GM19397 (cell line): ENCODE data around the gene RBM48.
"Not testable (repeated sequence)": the region's sequence is repeated elsewhere in the genome, so short reads cannot be mapped to it uniquely, and the experiment has no call there.

Experiments used
- ATAC-seq: cut with Tn5 transposase; IDR thresholded peaks from one replicate; pipeline ENCODE4 v1.9.1; 2021; ENCODE audit warnings: mild to moderate bottlenecking, moderate library complexity; ENCODE audit not compliant: unreplicated experiment

RBM48 gene

DNA sequence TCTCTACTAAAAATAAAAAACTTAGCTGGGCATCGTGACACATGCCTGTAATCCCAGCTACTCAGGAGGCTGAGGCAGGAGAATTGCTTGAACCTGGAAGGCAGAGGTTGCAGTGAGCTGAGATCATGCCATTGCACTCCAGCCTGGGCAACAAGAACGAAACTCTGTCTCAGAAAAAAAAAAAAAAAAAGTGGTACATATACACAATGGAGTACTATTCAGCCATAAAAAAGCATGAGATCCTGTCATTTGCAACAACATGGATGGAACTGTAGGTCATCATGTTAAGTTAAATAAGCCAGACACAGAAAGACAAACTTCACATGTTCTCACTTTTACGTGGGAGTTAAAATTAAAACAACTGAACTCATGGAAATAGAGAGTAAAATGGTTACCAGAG lies 14.9 kb downstream of the RBM48 start:
- ATAC-seq = not testable (repeated sequence)

DNA sequence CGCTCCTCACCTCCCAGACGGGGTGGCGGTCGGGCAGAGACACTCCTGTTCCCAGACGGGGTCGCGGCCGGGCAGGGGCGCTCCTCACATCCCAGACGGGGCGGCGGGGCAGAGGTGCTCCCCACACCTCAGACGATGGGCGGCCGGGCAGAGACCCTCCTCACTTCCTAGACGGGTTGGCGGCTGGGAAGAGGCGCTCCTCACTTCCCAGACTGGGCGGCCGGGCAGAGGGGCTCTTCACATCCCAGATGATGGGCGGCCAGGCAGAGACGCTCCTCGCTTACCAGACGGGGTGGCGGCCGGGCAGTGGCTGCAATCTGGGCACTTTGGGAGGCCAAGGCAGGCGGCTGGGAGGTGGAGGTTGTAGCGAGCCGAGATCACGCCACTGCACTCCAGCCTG lies 16.5 kb downstream of the RBM48 start:
- ATAC-seq = not testable (repeated sequence)

DNA sequence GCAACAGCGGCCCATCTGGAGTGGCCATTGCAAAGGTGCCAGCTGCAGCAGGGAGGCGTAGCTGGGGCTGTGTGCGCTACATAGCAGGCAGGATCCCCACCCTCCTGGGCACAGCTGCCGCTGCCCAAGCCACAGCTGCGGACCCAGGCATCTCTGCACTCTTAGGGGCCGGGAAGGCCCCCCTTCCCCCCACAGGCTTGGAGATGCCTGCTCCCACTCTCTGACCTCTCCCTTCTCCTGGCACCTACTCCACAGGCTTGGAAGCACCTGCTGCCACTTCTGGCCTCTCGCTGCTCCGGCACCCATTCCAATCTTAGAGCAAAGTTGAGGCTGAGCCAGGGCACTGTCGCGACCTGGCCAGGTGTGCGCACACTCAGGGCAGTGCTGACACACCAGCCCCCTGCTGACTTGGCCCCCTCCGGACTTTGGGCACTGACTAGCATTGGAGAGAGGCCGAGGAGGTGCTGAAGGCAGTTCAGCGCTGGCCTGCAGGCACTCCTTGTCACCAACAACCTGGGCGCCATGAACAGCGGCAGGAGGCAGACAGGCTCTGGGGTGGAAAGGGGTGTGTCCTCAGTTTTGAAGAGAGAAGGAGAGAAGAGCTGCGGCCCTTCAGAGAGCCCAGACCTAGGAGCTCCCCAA lies 18.4 kb downstream of the RBM48 start:
- ATAC-seq = no peak

DNA sequence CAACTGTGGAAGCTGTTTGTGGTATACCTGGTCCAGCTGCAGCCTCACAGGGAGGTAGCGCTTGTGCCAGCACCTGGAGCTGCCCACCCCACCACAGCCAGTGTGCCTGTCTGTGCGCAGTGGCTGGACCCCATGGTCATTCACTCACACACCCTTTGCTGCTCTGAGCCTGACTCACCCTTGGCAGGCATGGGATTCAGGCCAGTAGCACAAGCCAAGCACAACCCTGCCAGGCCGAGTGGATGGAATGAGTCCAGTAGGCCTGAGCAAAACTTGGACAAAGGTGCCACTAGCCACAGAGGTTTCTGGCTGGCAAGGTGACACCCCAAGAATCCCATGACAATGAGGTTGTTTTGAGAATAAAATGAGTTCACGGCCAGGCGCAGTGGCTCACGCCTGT lies 19.0 kb downstream of the RBM48 start:
- ATAC-seq = no peak

DNA sequence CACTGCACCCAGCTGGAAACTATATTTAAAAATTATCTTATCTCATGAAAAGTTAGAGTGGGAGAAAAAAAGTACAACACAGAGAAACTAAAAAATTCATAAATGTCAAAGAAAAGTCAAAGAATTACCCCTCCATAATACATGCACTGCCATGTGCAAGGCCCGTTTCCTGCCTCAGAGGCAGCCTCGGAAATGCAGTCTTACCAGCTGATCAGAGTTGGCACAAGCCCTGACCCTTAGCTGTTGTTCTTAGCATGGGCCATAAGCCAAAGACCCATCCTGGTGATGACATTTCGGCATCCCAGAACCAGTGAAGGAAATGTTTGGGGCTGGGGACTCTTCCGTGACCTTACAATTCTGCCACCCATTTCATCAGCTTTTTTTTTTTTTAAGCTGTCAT lies 21.6 kb downstream of the RBM48 start:
- ATAC-seq = no peak

DNA sequence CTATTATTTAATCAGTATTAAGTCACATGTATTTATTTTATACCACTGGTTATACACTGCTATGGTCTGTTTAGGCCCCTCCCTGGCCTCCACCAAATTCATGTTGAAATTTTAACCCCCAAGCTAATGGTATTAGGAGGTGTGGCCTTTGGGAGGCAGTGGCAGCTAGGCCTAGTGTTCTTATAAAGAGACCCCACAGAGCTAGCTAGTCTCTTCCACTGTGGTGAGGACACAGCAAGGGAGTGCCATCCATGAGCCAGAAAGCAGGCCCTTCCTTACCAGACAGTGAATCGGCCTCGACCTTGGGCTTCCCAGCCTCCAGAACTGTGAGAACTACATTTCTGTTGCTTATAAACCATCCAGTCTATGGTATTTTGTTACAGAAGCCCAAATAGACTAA lies 28.7 kb downstream of the RBM48 start:
- no peak for ATAC-seq

DNA sequence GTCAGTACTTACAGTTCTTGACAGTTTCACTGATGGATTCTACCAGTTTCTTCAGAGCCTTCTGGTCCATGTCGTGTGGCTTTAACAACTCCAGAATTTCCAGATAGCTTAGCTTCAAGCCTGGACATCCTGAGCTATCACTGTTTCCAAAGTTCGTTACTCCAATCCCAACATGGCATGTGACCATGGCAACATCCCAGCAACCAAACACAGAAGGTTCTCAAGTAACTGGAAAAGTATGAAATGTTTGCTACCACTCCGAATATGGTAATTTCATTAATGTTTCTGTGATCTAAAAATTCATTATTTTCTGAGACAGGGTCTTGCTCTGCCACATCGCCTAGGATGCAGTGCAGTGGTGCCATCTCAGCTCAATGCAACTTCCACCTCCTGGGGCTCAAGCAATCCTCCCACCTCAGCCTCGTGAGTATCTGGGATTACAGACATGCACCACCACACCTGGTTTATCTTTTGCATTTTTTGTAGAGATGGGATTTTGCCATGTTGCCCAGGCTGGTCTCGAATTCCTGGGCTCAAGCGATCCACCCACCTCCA lies 29.3 kb downstream of the RBM48 start:
- ATAC-seq = no peak

DNA sequence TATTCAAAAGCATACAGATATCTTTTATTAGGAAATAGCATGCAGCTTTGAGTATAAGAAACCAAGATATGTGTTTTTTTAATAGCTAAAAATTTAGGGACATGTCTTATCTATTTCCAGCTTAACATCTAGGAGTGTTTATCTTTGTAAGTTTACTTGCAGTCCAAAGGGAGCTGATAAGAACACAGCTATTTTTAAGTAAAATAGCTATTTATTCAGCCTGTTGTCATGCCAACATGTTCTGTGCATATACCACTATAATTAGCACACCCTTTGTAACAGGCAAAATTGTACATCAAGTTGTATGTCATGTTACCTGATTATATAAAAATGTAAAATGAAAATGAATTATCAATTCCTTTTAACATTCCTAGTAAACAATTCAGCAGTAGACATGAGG lies 32.0 kb downstream of the RBM48 start:
- no peak for ATAC-seq

DNA sequence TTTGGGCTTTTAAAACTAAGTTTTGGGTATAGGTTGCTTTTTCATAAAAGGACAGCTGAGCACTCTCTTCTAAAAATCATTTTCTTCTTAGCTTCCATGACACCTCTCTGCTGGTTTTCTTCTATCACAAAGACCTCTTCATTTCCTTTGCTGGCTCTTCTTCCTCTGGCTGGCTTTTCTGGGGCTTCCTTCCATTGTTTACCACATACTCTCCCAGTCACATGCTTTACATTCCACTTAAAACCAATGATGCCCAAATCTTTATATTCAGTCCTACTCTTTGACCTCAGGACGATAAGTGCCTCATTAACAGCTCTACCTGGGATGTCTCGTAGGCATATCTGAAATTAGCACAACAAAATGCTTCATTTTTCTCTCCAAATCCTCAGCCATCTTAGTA lies 34.8 kb downstream of the RBM48 start:
- ATAC-seq = no peak

DNA sequence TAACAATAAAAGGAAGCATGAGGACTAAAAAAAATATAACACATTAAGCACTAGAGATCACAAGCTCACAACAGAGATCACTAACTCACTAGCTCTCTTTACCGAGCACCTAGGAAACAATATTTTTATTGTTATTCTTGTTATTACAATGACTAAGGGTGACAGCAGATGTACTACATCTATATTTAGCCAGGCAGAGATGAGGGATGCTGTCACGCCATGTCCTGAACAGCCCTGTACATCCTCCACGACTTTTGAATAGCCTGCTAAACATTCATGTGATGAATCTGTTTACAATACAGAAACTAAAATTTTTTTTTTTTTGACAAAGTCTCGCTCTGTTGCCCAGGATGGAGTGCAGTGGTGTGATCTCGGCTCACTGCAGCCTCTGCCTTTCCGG lies 38.9 kb downstream of the RBM48 start:
- ATAC-seq = no peak

DNA sequence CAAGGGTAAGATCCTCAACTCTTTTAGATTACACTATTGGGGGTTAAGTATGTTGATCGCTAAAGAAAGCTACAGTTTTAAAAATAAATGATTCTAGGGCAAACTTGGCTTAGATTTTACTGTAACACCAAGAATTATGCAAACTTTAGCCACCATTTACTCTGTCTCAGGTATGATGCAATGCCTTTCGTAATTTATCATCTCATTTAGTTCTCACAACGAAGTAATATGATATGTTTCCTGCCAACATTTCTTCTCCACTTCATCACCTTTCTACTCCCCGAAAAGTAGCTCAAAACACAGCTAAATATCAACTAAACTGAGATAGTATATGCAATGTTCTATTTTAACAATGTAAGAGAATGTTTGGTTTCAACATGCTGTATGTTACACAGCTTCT lies 40.5 kb downstream of the RBM48 start:
- ATAC-seq = no peak

DNA sequence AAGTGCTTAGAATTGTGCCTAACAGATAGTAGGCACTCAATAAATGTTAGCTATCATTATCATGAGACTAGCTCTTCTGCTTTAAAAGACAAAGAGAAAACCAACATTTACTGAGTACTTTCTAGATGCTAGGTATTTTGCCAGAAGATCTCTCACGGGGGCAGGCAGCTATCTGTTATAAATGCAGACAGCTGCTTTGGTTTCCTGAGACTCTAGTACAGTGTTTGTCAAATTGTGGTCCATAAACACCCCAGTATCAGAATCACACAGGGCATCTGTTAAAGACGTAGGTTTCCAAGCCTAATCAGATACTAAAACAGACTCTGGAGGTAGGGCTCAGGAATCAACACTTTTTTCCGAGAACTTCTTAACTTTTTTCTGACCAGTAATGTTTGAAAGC lies 47.7 kb downstream of the RBM48 start:
- ATAC-seq = no peak

DNA sequence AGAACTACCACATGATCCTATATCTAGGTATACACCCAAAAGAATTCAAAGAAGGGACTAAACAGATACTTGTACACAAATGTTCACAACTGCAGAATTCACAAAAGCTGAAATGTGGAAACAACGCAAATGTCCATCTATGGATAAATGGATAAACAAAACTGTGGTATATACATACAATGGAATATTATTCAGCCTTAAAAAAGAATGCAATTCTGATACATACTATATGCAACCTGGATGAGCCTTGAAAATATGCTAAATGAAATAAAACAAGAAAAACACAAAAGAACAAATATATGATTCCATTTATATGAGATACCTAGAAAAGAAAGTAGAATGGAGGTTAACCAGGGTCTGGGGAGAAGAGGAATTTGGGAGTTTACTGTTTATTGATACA lies 54.4 kb downstream of the RBM48 start:
- no peak for ATAC-seq

DNA sequence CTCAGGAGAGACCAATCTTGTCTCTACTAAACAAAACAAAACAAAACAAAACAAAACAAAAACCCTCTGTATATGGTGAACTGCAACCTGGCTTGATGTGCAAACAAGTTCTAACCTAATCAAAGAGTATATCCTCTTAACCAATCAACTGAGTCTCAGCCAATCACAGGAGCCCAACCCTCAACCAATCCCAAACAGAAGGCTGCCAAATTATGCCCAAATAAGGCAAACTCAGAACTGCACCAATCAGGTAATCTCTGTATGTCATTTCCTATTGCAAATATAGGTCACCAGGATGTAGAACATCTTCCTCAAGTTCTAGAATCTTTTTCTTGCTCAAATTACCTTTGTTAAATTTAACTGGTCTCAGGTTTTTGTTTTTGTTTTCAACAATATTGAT lies 56.4 kb downstream of the RBM48 start:
- no peak for ATAC-seq

DNA sequence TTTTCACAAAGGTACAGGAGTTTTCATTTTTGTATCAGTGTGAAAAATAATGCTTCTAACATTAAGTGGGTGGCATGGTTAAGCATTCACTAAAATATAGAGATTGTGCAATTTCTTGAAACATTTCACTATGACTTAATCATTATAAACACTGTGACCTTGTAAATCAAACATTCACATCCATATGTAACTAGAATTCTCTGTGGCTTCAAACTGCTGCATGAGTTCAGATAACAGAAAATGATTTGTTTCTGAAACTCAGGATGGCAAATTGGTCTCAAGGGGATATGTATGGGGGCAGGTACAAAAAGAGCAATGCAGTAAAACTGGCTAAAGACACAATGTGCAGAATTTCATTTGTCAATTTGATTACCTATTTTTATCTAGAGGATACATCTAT lies 57.8 kb downstream of the RBM48 start:
- no peak for ATAC-seq

DNA sequence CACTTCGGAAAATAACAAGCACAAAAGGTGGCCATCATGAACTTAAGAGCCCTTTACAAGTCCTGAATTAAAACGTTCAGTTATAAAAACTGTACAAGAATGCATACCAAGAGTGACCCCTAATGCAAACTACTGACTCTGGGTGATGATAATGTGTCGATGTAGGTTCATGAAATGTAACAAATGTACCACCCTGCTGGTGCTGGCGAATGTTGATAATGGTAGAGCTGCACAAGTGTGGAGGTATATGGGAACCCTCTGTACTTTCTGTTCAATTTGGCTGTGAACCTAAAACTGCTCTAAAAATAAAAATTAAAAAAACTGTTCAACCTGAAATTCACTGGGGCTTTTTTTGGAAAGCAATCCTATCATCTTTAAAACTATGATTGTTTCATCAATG lies 58.2 kb downstream of the RBM48 start:
- no peak for ATAC-seq
